Subcutaneous abdominal adipose tissue (tissue), 5 donors: ENCODE results near the gene CARD11.

ENCODE experiments used
- H3K27ac ChIP-seq: one replicate; pipeline ENCODE4 v1.7.0; 2013; ENCODE audit warnings: low read depth, mild to moderate bottlenecking, inconsistent platforms, low read length, moderate library complexity
- H3K27me3 ChIP-seq, 5 donors: one replicate each; pipeline ENCODE4 v1.7.0; 2013; ENCODE audit warnings: low read length in 5 of 5, inconsistent platforms in 1 of 5; ENCODE audit not compliant: control insufficient read depth in 5 of 5, insufficient read depth in 4 of 5
- H3K36me3 ChIP-seq, 5 donors: one replicate each; pipeline ENCODE4 v1.7.0; 2013; ENCODE audit warnings: low read length in 5 of 5; ENCODE audit not compliant: control insufficient read depth in 5 of 5, insufficient read depth in 5 of 5
- H3K4me1 ChIP-seq, 5 donors: one replicate each; pipeline ENCODE4 v1.7.0; 2013; ENCODE audit warnings: low read length in 5 of 5, mild to moderate bottlenecking in 3 of 5, moderate library complexity in 1 of 5; ENCODE audit not compliant: control insufficient read depth in 5 of 5, insufficient read depth in 5 of 5
- H3K4me3 ChIP-seq, 5 donors: one replicate each; pipeline ENCODE4 v1.7.0; 2013; ENCODE audit warnings: low read length in 5 of 5, low read depth in 1 of 5
- H3K9ac ChIP-seq, 5 donors: one replicate each; pipeline ENCODE4 v1.7.0; 2013; ENCODE audit warnings: low read length in 5 of 5, mild to moderate bottlenecking in 4 of 5, moderate library complexity in 3 of 5
- H3K9me3 ChIP-seq, 5 donors: one replicate each; pipeline ENCODE4 v1.7.0; 2013; ENCODE audit warnings: low read length in 5 of 5; ENCODE audit not compliant: control insufficient read depth in 5 of 5
- donor health status: healthy.
- donor health status: healthy.
- donor health status: healthy.
- donor health status: healthy.
- donor health status: healthy.

The CARD11 gene

DNA sequence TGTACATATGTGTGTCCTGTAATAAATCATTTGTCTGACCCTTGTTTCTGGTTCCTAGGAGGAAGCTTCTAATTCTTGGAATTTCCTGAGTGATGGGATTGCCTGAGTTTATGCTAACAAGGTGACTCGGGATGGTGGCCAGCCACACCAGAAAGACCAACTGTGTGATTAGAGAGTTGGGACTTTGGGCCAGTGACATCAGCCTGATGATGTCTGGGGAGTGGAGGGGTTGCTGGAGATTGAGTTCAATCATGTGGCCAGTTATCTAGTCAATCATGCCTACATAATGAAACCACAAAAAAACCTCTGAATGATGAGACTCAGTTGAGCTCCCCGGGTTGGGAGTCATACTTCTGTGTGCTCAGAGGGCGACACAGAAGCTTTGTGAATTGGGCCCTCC lies 23.5 kb upstream of the CARD11 start:
- H3K9ac ChIP-seq, result no peak overlapping the region
- H3K36me3 ChIP-seq, result no peaks in the 10 kb centered on the region
- no peak overlapping the region for H3K27ac ChIP-seq
- no peak overlapping the region for H3K4me3 ChIP-seq
- peaks cover 0 to 9% (median 3%) of the 10 kb centered on the region in 5 donors for H3K4me1 ChIP-seq
- peaks cover 2 to 11% (median 5%) of the 10 kb centered on the region in 5 donors for H3K9me3 ChIP-seq
- peaks cover 0 to 4% (median 0%) of the 10 kb centered on the region in 5 donors for H3K27me3 ChIP-seq

GRCh38 chr7:3066506-3066905 lies 22.8 kb upstream of the CARD11 start:
- peaks cover 2 to 11% (median 5%) of the 10 kb centered on the region in 5 donors for H3K9me3 ChIP-seq
- H3K9ac ChIP-seq, result no peak overlapping the region
- H3K36me3 ChIP-seq, result no peaks in the 10 kb centered on the region
- H3K4me1 ChIP-seq, result peaks cover 0 to 9% (median 3%) of the 10 kb centered on the region in 5 donors
- H3K27ac ChIP-seq, result no peak overlapping the region
- H3K4me3 ChIP-seq, result no peak overlapping the region
- H3K27me3 ChIP-seq, result peaks cover 0 to 4% (median 0%) of the 10 kb centered on the region in 5 donors

DNA sequence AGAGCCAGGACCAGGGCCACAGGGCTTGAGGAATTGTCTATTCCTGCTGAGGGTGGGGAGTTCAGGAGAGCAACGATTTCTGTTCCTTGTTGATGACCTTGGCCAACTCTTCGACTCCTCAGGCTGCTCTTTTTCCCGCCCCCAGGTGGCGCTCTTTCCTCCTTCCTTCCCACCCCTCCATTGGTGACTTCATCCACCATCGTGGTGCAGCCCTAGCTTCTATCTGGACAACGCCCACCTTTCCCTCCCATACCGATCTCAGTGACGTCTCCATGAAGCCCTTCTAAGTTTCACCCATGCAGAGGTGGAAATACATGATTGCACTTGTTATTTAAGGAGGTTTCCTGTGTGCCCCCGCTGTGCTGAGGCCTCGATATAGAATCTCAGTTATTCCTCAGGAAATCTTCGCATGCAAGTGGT lies 22.1 kb upstream of the CARD11 start:
- Histone ChIP-seq H3K36me3 (no peaks in the 10 kb centered on the region), H3K9me3 (peaks cover 0 to 4% (median 0%) of the 10 kb centered on the region in 5 donors), H3K4me3 (no peak overlapping the region), H3K4me1 (peaks cover 0 to 9% (median 3%) of the 10 kb centered on the region in 5 donors), H3K9ac (no peak overlapping the region), H3K27me3 (peaks cover 0 to 4% (median 0%) of the 10 kb centered on the region in 5 donors), H3K27ac (no peak overlapping the region)

DNA sequence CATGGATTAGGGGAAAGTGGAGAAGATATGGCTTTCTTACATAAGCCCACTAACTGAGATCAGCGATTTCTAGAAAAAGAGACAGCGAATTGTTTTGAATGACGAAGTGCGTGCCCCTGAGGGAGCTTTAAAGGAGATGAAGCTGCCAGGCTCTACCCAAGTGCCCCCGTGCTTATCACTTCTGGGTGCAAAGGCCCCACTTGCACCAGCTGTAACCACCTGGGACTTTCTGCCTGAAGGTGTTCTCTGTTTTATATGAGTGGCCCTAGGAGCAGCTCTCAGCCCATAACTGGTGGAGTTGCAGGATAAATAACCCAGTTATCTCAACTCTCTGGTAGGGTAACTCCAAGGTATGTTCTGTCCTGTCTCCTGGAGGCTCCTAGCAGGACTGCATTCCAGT lies 20.4 kb upstream of the CARD11 start:
- Histone ChIP-seq H3K9ac (no peak overlapping the region), H3K27me3 (peaks cover 0 to 4% (median 0%) of the 10 kb centered on the region in 5 donors), H3K36me3 (no peaks in the 10 kb centered on the region), H3K4me3 (no peak overlapping the region), H3K9me3 (no peaks in the 10 kb centered on the region), H3K4me1 (peaks cover 0 to 9% (median 3%) of the 10 kb centered on the region in 5 donors), H3K27ac (no peak overlapping the region)

DNA sequence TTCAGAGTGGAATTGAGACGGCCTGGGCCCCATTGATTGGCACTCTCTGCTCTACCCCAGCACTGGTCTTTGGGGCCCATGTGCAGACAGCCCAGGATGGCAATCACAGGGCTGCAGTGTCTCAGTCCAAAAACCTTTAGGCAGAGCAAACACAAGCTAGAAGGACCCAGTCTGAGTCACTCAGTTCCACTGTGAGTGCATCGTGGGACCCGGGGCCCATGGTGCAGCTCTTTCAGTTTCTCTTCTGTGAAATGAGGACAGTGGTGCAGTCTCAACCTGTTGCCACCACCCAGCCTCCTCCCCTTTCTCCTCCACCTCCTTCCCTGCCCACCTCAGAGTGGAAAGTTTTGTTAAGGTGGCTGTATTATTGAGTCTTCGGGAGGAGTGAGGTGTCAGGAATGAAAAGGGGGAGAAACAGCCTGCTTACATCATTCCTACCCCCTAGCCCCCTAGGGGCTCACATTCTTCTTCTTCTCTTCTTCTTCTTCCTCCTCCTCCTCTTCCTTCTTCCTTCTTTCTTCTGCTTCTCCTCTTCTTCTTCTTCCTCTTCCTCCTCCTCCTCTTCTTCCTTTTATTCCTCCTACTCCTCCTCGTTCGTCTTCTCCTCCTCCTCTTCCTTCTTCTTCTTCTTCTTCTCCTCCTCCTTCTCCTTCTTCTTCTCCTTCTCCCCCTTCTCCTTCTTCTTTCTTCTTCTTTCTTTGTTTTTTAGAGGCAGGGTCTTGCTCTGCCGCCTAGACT lies 19.5 kb upstream of the CARD11 start:
- Histone ChIP-seq H3K4me3 (no peak overlapping the region), H3K36me3 (no peaks in the 10 kb centered on the region), H3K9me3 (no peaks in the 10 kb centered on the region), H3K9ac (no peak overlapping the region), H3K4me1 (peaks cover 0 to 3% (median 0%) of the 10 kb centered on the region in 5 donors), H3K27me3 (peaks cover 0 to 4% (median 0%) of the 10 kb centered on the region in 5 donors), H3K27ac (no peak overlapping the region)

GRCh38 chr7:3057066-3057420 lies 13.4 kb upstream of the CARD11 start:
- no peak overlapping the region for H3K4me3 ChIP-seq

DNA sequence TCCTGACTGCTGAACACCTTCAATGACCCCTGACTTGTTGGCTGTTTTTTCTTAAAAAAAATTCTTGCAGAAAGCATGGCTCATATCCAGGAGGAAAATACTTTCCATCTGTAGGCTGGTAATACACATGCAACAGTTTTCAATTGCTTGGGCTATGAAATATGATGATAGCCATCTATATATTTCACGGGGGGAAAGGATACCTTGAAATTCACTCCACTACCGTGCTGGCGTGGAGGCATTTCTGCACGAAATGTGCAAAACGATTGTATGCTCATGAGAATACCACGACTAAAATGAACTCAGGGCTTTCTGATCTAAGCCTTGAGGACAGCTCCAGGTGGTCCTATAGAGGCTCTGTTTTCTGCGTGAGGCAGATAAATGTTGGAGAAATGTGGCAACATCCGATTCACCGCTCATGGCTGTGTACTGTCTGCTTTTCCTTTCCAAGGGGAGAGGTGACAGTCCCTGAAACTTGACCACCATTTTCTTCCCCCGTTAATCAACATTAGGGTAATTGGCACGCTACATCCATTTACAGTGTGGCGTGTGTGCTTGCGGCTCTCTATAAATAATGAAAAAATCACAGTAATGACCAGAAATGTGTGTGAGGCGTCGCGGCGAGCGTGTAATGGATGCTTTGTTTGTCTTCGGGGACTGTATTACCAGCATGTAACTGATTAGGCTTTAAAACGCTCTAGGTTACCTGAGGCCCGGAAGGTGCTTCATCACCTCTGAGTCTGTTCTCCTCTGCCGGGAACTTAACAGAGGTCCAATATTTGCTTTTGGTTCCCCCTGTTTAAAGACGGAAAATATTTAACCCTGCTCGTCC lies 12.8 kb upstream of the CARD11 start:
- H3K27ac ChIP-seq, result no peak overlapping the region
- no peak overlapping the region for H3K4me3 ChIP-seq
- peaks cover 0 to 12% (median 5%) of the 10 kb centered on the region in 5 donors for H3K9me3 ChIP-seq
- no peaks in the 10 kb centered on the region for H3K36me3 ChIP-seq
- no peaks in the 10 kb centered on the region for H3K4me1 ChIP-seq
- H3K9ac ChIP-seq, result no peak overlapping the region
- peaks cover 2 to 12% (median 9%) of the 10 kb centered on the region in 5 donors for H3K27me3 ChIP-seq

More at GRCh38 chr7:3057066-3057420, 13.4 kb upstream of the CARD11 start:
- no peaks in the 10 kb centered on the region for H3K36me3 ChIP-seq
- H3K27me3 ChIP-seq, result peaks cover 2 to 12% (median 9%) of the 10 kb centered on the region in 5 donors
- H3K27ac ChIP-seq, result no peak overlapping the region
- H3K9ac ChIP-seq, result no peak overlapping the region
- no peaks in the 10 kb centered on the region for H3K4me1 ChIP-seq
- peaks cover 0 to 9% (median 5%) of the 10 kb centered on the region in 5 donors for H3K9me3 ChIP-seq

DNA sequence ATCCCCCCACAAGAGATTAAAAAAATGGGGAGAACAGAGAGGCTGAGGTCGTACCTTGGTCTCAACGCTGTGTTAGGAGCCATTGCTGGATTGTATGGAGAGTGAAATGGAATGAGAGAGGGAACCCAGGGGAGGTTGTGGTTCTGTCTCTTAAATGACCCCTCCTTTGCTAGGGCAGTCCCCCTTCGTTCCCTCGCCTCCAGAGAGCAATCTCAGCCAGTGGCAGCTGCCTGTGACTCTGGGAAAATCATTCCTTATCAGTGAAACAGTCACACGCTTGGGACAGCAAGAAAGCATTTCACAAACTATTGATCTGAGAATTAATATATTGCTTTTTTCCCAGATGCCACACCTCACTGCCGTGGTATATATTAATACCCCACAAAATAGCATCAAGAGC lies 12.0 kb upstream of the CARD11 start:
- peaks cover 0 to 12% (median 7%) of the 10 kb centered on the region in 5 donors for H3K9me3 ChIP-seq
- no peaks in the 10 kb centered on the region for H3K36me3 ChIP-seq
- no peaks in the 10 kb centered on the region for H3K4me1 ChIP-seq
- H3K4me3 ChIP-seq, result no peak overlapping the region
- no peak overlapping the region for H3K9ac ChIP-seq
- peaks cover 2 to 12% (median 9%) of the 10 kb centered on the region in 5 donors for H3K27me3 ChIP-seq
- H3K27ac ChIP-seq, result no peak overlapping the region

DNA sequence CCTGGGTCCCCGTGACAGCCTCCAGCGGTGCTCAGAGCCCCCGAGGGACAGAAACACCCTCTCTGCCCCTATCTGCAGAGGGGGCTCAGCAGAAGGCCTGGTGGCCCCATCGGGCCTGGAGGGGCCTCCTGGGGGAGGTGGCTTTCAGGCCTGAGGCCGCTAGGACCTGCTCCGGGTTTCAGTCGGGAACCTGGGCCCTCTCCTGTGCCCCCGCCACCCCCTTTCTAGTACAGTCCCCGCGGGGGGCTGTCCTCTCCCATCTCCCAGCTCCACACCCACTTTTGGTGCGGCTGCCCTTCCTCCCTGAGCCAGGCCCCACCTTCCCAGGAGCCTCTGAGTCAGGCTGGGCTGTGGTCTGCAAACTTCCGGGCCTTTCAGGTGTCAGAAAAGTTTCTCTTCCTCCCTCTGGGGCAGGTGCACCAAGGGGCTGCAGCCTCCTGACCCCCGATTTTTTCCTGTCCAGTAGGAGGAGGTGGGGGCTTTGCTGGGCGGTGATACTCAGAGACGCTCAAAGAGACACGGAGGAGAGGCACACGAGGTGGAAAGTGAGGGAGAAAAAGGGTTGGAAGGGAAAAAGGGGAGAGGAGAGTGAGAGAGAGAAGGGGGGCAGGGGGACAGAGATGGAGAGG lies 692 bp downstream of the CARD11 start:
- H3K27me3 ChIP-seq, result peaks cover 11 to 20% (median 14%) of the 10 kb centered on the region in 5 donors
- peak overlapping the region in 1 of 5 donors; percentile 16 for H3K9ac ChIP-seq
- H3K4me3 ChIP-seq, result peak overlapping the region in 1 of 5 donors; percentile 24
- H3K36me3 ChIP-seq, result no peaks in the 10 kb centered on the region
- H3K9me3 ChIP-seq, result no peaks in the 10 kb centered on the region
- H3K4me1 ChIP-seq, result no peaks in the 10 kb centered on the region
- H3K27ac ChIP-seq, result no peak overlapping the region
